Pancreas (tissue), 10 donors: ENCODE results near the gene RHBDL1. TPM values are rescaled to one million over a fixed set of nuclear protein-coding genes. Genes with fewer than 3 reads are reported as not detected.

Source experiments
- ATAC-seq, 4 donors: fragments of 200-7000 bp; cut with Tn5 transposase; one replicate each; pipeline versions ENCODE4 v1.8.0 to v1.9.1; 2020; ENCODE audit warnings: mild to moderate bottlenecking in 4 of 4, moderate library complexity in 4 of 4
- DNase-seq, 6 donors: peaks; one replicate each; pipeline ENCODE4 v3.0.0-alpha.2; 2020
- FAIRE-seq: peaks from 2 replicates; lab custom pipeline; 2012; peaks lifted over from hg19 to GRCh38; lab: Jason Lieb, UNC
- H3K27ac ChIP-seq, 4 donors: fragments of 200-600 bp; sonication (generic); 1 replicate in 3 of 4; 2 replicates in 1 of 4; pipeline versions ENCODE4 v1.5.0 to v1.8.0; 2020
- H3K27me3 ChIP-seq, 4 donors: fragments of 200-600 bp; one replicate each; pipeline ENCODE4 v1.8.0; 2021
- H3K36me3 ChIP-seq, 3 donors: fragments of 200-600 bp; sonication (generic) in 1 of 3; one replicate each; pipeline versions ENCODE4 v1.5.0 to v1.8.0; 2020 to 2021
- H3K4me1 ChIP-seq, 3 donors: fragments of 200-600 bp; one replicate each; pipeline ENCODE4 v1.8.0; 2021
- H3K4me3 ChIP-seq, 4 donors: fragments of 200-600 bp; sonication (generic) in 2 of 4; one replicate each; pipeline versions ENCODE4 v1.5.0 to v1.8.0; 2020 to 2021
- H3K9me3 ChIP-seq, 4 donors: fragments of 200-600 bp; one replicate each; pipeline ENCODE4 v1.8.0; 2021
- WGBS, 2 donors: extraction: QIAGEN DNeasy Blood & Tissue Kit; methylation state at CpG; one replicate each; pipeline ENCODE4 v1.1.7; 2013; 5-methylcytosine and 5-hydroxymethylcytosine counted together
- intact Hi-C, 3 donors: fragments of 100-400 bp; cut with DNase I; formaldehyde crosslinking; loops; one replicate each; pipeline versions ENCODE4 v1.11.1 to v1.14.2; 2022
- polyA plus RNA-seq, 2 donors: library from polyadenylated mRNA; stranded (reverse); fragments of 200-250 nt; gene quantifications; one replicate each; pipeline ENCODE4 v1.2.3, GENCODE V29; 2013
- total RNA-seq, 6 donors: library from RNA; stranded (reverse); fragmentation: NEBNext Ultra II Directional in 4 of 6; extraction: Animal tissue kit (Norgen Biotek cat#: 25700) in 4 of 6; gene quantifications; one replicate each; pipeline versions ENCODE4 v1.2.1 to v1.2.4, GENCODE V29; 2021 to 2023
- TF ChIP-seq, protein P1 (sequence below), 4 donors: fragments of 200-600 bp; sonication (generic) in 3 of 4; IDR thresholded peaks; one replicate each; pipeline versions ENCODE4 v1.5.0 to v1.8.0; 2021; ENCODE audit warnings: antibody characterized with exemption in 4 of 4
- donor health status: healthy with polysubstance abuse.
- donor health status: DM: no; HTN: no; CAD: no; lungs with moderate emphysema.
- donor health status: DM: no; HTN: no; CAD: no.
- donor health status: control.
- donor health status: control.
- donor health status: Bipolar disorder and iron deficiency.
- donor health status: DM: yes; HTN: yes; CAD: no.
- donor health status: DM: no; HTN: no; CAD: no.
- donor health status: DM: no; HTN: no; CAD: no.
- donor health status: DM: yes; HTN: yes; CAD: no.

Gene RHBDL1
- total and polyA plus RNA-seq, 8 donors: 0.28 to 5.1 (median 0.98) TPM

DNA sequence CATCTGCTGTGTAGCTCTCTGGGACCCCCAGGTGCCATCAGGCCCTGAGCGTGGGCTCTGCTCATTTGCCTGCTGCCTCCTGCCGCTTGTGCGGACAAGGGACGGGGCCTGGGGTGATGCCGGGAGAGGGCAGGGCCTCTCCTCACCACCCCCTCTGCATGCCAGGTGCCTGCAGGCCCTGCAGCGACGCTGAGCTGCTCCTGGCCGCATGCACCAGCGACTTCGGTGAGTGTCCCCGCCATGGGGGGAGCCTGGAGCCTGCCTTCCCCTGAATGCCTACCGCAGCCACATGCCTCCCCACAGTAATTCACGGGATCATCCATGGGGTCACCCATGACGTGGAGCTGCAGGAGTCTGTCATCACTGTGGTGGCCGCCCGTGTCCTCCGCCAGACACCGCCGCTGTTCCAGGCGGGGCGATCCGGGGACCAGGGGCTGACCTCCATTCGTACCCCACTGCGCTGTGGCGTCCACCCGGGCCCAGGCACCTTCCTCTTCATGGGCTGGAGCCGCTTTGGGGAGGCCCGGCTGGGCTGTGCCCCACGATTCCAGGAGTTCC lies 41.4 kb downstream of the RHBDL1 start:
- H3K4me3 ChIP-seq: peak overlapping the region in 1 of 4 donors; percentile 89
- FAIRE-seq (no peak), ATAC-seq (no peak), DNase-seq (no peak)
- H3K36me3 ChIP-seq: no peaks in the 10 kb centered on the region
- H3K9me3 ChIP-seq: no peaks in the 10 kb centered on the region
- WGBS, 2 donors: 86 to 87% methylated on average over 29 of the region's 29 CpGs
- no peaks in the 10 kb centered on the region for H3K27me3 ChIP-seq
- TF ChIP-seq, protein P1, sequence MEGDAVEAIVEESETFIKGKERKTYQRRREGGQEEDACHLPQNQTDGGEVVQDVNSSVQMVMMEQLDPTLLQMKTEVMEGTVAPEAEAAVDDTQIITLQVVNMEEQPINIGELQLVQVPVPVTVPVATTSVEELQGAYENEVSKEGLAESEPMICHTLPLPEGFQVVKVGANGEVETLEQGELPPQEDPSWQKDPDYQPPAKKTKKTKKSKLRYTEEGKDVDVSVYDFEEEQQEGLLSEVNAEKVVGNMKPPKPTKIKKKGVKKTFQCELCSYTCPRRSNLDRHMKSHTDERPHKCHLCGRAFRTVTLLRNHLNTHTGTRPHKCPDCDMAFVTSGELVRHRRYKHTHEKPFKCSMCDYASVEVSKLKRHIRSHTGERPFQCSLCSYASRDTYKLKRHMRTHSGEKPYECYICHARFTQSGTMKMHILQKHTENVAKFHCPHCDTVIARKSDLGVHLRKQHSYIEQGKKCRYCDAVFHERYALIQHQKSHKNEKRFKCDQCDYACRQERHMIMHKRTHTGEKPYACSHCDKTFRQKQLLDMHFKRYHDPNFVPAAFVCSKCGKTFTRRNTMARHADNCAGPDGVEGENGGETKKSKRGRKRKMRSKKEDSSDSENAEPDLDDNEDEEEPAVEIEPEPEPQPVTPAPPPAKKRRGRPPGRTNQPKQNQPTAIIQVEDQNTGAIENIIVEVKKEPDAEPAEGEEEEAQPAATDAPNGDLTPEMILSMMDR (IDR thresholded peaks at IDR 0.05): no peak
- intact Hi-C loops: loop anchor here in 1 of 3 donors (10.0 kb wide), 1 partner anchor 338 kb away; no protein-coding TSS in a partner anchor
- H3K4me1 ChIP-seq: peaks cover 6 to 28% (median 21%) of the 10 kb centered on the region in 3 donors
- H3K27ac ChIP-seq: peak overlapping the region; percentile 5 to 68 (median 44)

DNA sequence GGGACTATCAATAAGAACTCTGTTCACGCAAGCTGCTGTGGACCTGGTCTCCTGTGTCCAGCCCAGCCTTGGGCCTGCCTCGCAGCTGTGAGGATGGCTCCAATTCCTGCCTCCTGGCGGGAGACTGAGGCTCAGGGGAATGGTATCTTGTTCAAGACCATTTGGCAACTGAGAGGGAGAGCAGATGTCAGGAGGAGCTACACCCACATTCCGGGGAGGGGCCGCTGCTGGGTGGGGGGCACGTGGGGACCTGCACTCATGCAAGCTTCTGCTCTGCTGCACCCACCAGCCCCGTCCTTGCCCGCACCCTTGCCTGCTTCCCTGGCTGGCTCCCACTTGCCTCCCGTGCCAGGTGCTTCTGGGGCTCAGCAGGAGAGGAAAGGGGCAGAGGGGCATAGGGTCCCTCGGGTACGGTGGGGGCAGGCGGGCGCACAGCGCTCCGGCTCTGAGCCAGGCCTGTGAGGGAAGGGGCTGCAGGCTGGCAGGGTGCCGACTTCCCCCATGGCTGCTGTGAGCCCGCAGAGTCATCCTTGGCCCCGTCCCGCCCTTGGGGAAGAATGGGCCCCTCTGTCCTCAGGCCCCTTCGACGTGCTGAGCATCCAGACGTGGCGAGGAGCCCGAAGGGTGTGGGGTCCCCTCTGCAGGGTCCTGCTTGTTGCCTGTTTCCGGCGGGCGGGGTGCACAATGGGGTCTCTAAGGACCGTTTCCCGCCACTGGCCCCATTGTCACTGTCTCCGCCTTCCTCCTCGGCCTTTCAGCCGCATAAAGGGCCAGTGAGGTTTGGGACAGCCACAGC lies 42.2 kb downstream of the RHBDL1 start:
- no peaks in the 10 kb centered on the region for H3K9me3 ChIP-seq
- no peak overlapping the region for H3K4me3 ChIP-seq
- H3K36me3 ChIP-seq: no peaks in the 10 kb centered on the region
- ATAC-seq: no peak
- 77 to 83% methylated on average over 31 to 32 of the region's 32 CpGs for WGBS, 2 donors
- FAIRE-seq: no peak
- no peaks in the 10 kb centered on the region for H3K27me3 ChIP-seq
- intact Hi-C loops: loop anchor here in 1 of 3 donors (10.0 kb wide), 1 partner anchor 337 kb away; no protein-coding TSS in a partner anchor
- DNase-seq: no peak
- no peak overlapping the region for H3K27ac ChIP-seq
- TF ChIP-seq, protein P1 (IDR thresholded peaks at IDR 0.05): no peak
- peaks cover 6 to 28% (median 21%) of the 10 kb centered on the region in 3 donors for H3K4me1 ChIP-seq

DNA sequence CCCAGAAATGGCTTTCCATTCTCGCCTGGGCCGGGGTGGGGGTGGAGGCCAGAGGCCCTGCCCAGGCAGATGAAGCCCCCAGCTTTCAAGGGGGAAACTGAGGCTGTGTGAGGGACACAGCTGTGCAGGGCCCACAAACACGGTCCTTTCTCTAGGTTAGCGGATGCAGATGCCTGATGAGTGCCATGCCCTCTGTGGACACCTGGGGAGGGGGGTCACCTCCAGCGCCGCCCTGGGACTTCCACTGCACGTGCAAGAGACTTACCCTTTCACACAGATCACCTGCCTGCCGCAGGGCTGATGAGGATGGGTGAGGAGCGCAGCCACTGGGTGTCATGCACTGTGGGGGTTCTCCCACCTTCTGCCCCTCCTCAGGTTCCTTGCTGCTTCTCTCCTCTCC lies 42.9 kb downstream of the RHBDL1 start:
- no peaks in the 10 kb centered on the region for H3K27me3 ChIP-seq
- TF ChIP-seq, protein P1 (IDR thresholded peaks at IDR 0.05): no peak
- H3K4me1 ChIP-seq: peaks cover 6 to 28% (median 21%) of the 10 kb centered on the region in 3 donors
- no peaks in the 10 kb centered on the region for H3K36me3 ChIP-seq
- intact Hi-C loops: loop anchor here in 1 of 3 donors (10.0 kb wide), 1 partner anchor 336 kb away; no protein-coding TSS in a partner anchor
- ATAC-seq (no peak), DNase-seq (no peak), FAIRE-seq (no peak)
- no peaks in the 10 kb centered on the region for H3K9me3 ChIP-seq
- WGBS, 2 donors: 93 to 94% methylated on average over 9 of the region's 9 CpGs
- H3K4me3 ChIP-seq: no peak overlapping the region
- H3K27ac ChIP-seq: no peak overlapping the region

DNA sequence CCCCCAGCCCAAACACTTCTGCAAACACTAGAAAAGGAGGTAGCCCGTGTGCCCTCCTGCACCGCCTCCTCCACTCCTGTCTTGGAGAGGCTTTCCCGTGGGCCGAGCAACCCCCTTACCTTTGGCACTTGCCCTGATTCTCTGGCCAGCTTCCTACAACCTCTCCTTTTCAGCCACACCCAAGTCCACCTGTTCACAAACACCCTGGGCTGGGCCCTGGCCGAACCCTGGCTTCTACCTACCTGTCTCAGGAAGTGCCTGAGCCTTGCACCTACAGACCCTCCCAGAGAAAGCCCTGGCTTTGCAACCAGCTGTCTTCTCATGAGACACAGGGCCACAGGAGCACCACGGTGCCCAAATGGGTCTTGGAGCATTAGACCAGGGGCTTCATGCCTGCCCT lies 43.5 kb downstream of the RHBDL1 start:
- Histone ChIP-seq H3K9me3 (no peaks in the 10 kb centered on the region), H3K27ac (no peak overlapping the region), H3K36me3 (no peaks in the 10 kb centered on the region), H3K27me3 (no peaks in the 10 kb centered on the region), H3K4me3 (no peak overlapping the region), H3K4me1 (peaks cover 6 to 28% (median 21%) of the 10 kb centered on the region in 3 donors)
- TF ChIP-seq, protein P1 (IDR thresholded peaks at IDR 0.05): no peak
- 71 to 86% methylated on average over 6 of the region's 6 CpGs for WGBS, 2 donors
- DNase-seq: no peak
- FAIRE-seq: no peak
- ATAC-seq: no peak
- intact Hi-C loops: loop anchor here in 1 of 3 donors (10.0 kb wide), 1 partner anchor 336 kb away; no protein-coding TSS in a partner anchor
